ENCODE measurements around the gene PCDH9.
"Not testable (repeated sequence)": the region's sequence is repeated elsewhere in the genome, so short reads cannot be mapped to it uniquely, and the experiment has no call there.

The PCDH9 gene

GRCh38 chr13:66634384-66634783, 595.8 kb downstream of the PCDH9 start:
- CTCF ChIA-PET = interaction anchor here (0.9 to 1.2 kb wide), 2 partner anchors 11 to 15 kb away, joined by 3 read pairs; no protein-coding TSS in a partner anchor
- POLR2A ChIA-PET = no interaction called here
- no peak for DNase-seq (ENCODE audit: low read depth, low spot score)
- no peak for TF ChIP-seq CTCF (IDR thresholded peaks at IDR 0.05; ENCODE audit: insufficient read depth, low read length, missing control alignments)
- H3K4me3 ChIP-seq (ENCODE audit: low read depth, low read length) = no peak overlapping the region

DNA sequence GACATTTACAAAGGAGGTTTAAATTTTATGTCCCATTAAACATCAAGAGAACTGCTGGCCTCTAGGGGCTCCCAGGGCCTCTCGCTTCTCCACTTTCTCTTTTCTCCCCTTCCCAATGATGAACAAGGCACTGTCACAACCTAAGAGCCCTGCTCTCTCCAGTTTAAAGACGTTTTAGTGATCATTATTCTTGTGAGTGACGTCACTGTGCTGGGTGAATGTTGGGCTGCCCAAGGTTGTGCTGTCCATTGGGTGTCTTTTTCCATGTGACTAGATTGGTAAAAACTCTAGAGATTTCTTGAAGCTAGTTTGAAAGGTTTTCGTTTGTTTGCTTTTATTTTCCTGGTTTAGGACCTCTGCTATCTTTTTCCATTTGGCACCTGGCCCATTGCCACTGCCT, 602.6 kb downstream of the PCDH9 start:
- ChIA-PET CTCF (no interaction called here), POLR2A (no interaction called here)
- TF ChIP-seq CTCF (IDR thresholded peaks at IDR 0.05; ENCODE audit: insufficient read depth, low read length, missing control alignments) = no peak
- H3K4me3 ChIP-seq (ENCODE audit: low read depth, low read length) = no peak overlapping the region
- no peak for DNase-seq (ENCODE audit: low read depth, low spot score)

- CTCF ChIA-PET = no interaction called here
- TF ChIP-seq CTCF (IDR thresholded peaks at IDR 0.05; ENCODE audit: insufficient read depth, low read length, missing control alignments) = no peak
- no peak overlapping the region for H3K4me3 ChIP-seq (ENCODE audit: low read depth, low read length)
- POLR2A ChIA-PET = no interaction called here
- no peak for DNase-seq (ENCODE audit: low read depth, low spot score)
Observed at GRCh38 chr13:66624302-66624701, 605.8 kb downstream of the PCDH9 start.

DNA sequence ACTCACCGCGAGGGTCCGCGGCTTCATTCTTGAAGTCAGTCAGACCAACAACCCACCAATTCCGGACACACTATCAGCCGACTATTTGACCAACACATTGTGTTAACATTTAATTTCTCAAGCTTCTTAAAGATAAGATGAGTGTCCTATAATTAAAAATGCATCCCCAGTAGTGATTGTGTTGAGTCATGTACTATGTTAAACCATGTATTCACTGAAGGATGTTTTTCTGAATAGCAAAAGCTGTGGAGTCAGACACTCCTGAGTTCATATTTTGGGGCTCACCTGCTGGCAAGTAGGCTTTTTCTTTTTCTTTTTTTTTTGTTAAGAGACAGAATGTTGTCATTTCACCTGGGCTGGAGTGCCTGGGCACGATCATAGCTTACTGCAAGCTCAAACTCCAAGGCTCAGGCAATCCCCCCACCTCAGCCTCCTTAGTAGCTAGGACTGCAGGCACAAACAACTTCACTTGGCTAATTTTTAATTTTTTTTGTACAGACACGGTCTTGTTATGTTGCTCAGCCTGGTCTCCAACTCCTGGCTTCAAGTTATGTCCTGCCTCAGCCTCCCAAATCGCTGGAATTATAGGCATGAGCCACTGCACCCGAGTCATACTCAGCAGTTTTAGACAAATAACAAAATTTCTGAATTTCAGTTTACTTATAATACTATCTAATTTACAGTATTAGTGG, 606.9 kb downstream of the PCDH9 start:
- no peak for DNase-seq (ENCODE audit: low read depth, low spot score)
- CTCF ChIA-PET = interaction anchor here (0.7 kb wide), 1 partner anchor 11 kb away, joined by 3 read pairs; no protein-coding TSS in a partner anchor
- POLR2A ChIA-PET = no interaction called here
- no peak overlapping the region for H3K4me3 ChIP-seq (ENCODE audit: low read depth, low read length)
- TF ChIP-seq CTCF (IDR thresholded peaks at IDR 0.05; ENCODE audit: insufficient read depth, low read length, missing control alignments) = no peak

DNA sequence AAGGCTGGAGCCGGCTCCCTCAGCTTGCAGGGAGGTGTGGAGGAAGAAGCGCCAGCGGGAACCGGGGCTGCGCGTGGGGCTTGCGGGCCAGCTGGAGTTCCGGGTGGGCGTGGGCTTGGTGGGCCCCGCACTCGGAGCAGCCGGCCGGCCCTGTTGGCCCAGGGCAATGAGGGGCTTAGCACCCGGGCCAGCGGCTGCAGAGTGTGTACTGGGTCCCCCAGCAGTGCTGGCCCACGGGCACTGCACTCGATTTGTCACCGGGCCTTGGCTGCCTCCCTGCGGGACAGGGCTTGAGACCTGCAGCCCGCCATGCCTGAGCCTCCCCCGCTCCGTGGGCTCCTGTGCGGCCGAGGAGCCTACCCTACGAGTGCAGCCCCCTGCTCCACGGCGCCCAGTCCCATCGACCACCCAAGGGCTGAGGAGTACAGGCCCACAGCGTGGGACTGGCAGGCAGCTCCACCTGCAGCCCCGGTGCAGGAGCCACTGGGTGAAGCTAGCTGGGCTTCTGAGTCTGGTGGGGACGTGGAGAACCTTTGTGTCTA, 608.2 kb downstream of the PCDH9 start:
- H3K4me3 ChIP-seq (ENCODE audit: low read depth, low read length); DNase-seq (ENCODE audit: low read depth, low spot score); POLR2A ChIA-PET: not testable (repeated sequence)
- CTCF ChIA-PET = interaction anchor here (0.9 kb wide), 1 partner anchor 602 kb away, joined by 3 read pairs; no protein-coding TSS in a partner anchor

GRCh38 chr13:66618702-66619101, 611.4 kb downstream of the PCDH9 start:
- ChIA-PET CTCF (interaction anchor here (0.8 to 2.2 kb wide), 15 partner anchors 10 to 962 kb away, joined by 3 to 10 read pairs (median 3); partner anchors contain the start of gene PCDH9), POLR2A (no interaction called here)
- H3K4me3 ChIP-seq (ENCODE audit: low read depth, low read length) = no peak overlapping the region
- peak; percentile 34 for TF ChIP-seq CTCF (IDR thresholded peaks at IDR 0.05; ENCODE audit: insufficient read depth, low read length, missing control alignments)
- peak; percentile 4 for DNase-seq (ENCODE audit: low read depth, low spot score)
